ENCODE data around the gene TCHP.

The TCHP gene

GRCh38 chr12:109951751-109952150 lies 51.7 kb downstream of the TCHP start:
- Histone ChIP-seq H2AFZ (ENCODE audit: low read depth, low read length) (no peak overlapping the region), H4K20me1 (ENCODE audit: insufficient read depth, low read length) (peaks cover 7% of the 10 kb centered on the region), H3K4me2 (ENCODE audit: low read length) (no peak overlapping the region), H3K4me1 (ENCODE audit: low read length) (peaks cover 44% of the 10 kb centered on the region), H3K79me2 (ENCODE audit: low read length) (peaks cover 13% of the 10 kb centered on the region; the same call in 1 of the 2 replicates), H3K9ac (ENCODE audit: low read length) (no peak overlapping the region), H3K36me3 (replicated peaks; ENCODE audit: low read depth, low read length) (peaks cover 80% of the 10 kb centered on the region), H3K27ac (ENCODE audit: low read length) (peak overlapping the region; percentile 58; the same call in 1 of the 2 replicates), H3K27me3 (ENCODE audit: low read depth, low read length) (no peaks in the 10 kb centered on the region), H3K9me3 (ENCODE audit: insufficient read depth, low read length) (no peaks in the 10 kb centered on the region), H3K4me3 (ENCODE audit: low read length) (no peak overlapping the region)
- TF ChIP-seq EZH2phosphoT487 (IDR thresholded peaks at IDR 0.05; ENCODE audit: low read depth) (no peak), CTCF (IDR thresholded peaks at IDR 0.05; ENCODE audit: low read depth, low read length) (no peak)

- peak overlapping the region; percentile 25; the same call in 1 of the 2 replicates for H3K9ac ChIP-seq (ENCODE audit: low read length)
- TF ChIP-seq EZH2phosphoT487 (IDR thresholded peaks at IDR 0.05; ENCODE audit: low read depth) (no peak), CTCF (IDR thresholded peaks at IDR 0.05; ENCODE audit: low read depth, low read length) (no peak)
These were observed 52.2 kb downstream of the TCHP start for GRCh38 chr12:109952160-109952858.

GRCh38 chr12:109952873-109953272 lies 52.8 kb downstream of the TCHP start:
- Histone ChIP-seq H3K27me3 (ENCODE audit: low read depth, low read length) (no peaks in the 10 kb centered on the region), H3K36me3 (replicated peaks; ENCODE audit: low read depth, low read length) (peaks cover 72% of the 10 kb centered on the region), H3K9me3 (ENCODE audit: insufficient read depth, low read length) (no peaks in the 10 kb centered on the region), H3K79me2 (ENCODE audit: low read length) (peaks cover 9% of the 10 kb centered on the region; the same call in 1 of the 2 replicates), H3K9ac (ENCODE audit: low read length) (peak overlapping the region; percentile 25; the same call in 1 of the 2 replicates), H3K4me2 (ENCODE audit: low read length) (peak overlapping the region; percentile 62), H3K4me1 (ENCODE audit: low read length) (peaks cover 34% of the 10 kb centered on the region), H4K20me1 (ENCODE audit: insufficient read depth, low read length) (peaks cover 7% of the 10 kb centered on the region), H3K4me3 (ENCODE audit: low read length) (no peak overlapping the region), H2AFZ (ENCODE audit: low read depth, low read length) (no peak overlapping the region), H3K27ac (ENCODE audit: low read length) (peak overlapping the region; percentile 58)
- no peak for TF ChIP-seq CTCF (IDR thresholded peaks at IDR 0.05; ENCODE audit: low read depth, low read length)
- no peak for TF ChIP-seq EZH2phosphoT487 (IDR thresholded peaks at IDR 0.05; ENCODE audit: low read depth)

More at GRCh38 chr12:109952160-109952858, 52.2 kb downstream of the TCHP start:
- peaks cover 9% of the 10 kb centered on the region; the same call in 1 of the 2 replicates for H3K79me2 ChIP-seq (ENCODE audit: low read length)
- no peaks in the 10 kb centered on the region for H3K9me3 ChIP-seq (ENCODE audit: insufficient read depth, low read length)
- H3K4me1 ChIP-seq (ENCODE audit: low read length): peaks cover 40% of the 10 kb centered on the region
- H3K4me3 ChIP-seq (ENCODE audit: low read length): no peak overlapping the region
- peaks cover 7% of the 10 kb centered on the region for H4K20me1 ChIP-seq (ENCODE audit: insufficient read depth, low read length)
- H3K4me2 ChIP-seq (ENCODE audit: low read length): peak overlapping the region; percentile 62
- H3K27me3 ChIP-seq (ENCODE audit: low read depth, low read length): no peaks in the 10 kb centered on the region
- peak overlapping the region; percentile 58 for H3K27ac ChIP-seq (ENCODE audit: low read length)
- H3K36me3 ChIP-seq (replicated peaks; ENCODE audit: low read depth, low read length): peaks cover 78% of the 10 kb centered on the region
- H2AFZ ChIP-seq (ENCODE audit: low read depth, low read length): no peak overlapping the region

GRCh38 chr12:109953656-109954055 lies 53.6 kb downstream of the TCHP start:
- H2AFZ ChIP-seq (ENCODE audit: low read depth, low read length): no peak overlapping the region
- peaks cover 27% of the 10 kb centered on the region for H3K4me1 ChIP-seq (ENCODE audit: low read length)
- H3K4me2 ChIP-seq (ENCODE audit: low read length): 0 out of 2 replicates have a peak overlapping the region, but pooled peaks have one; percentile 62
- H3K79me2 ChIP-seq (ENCODE audit: low read length): peaks cover 4% of the 10 kb centered on the region; the same call in 1 of the 2 replicates
- no peak overlapping the region for H3K9ac ChIP-seq (ENCODE audit: low read length)
- TF ChIP-seq CTCF (IDR thresholded peaks at IDR 0.05; ENCODE audit: low read depth, low read length): no peak
- TF ChIP-seq EZH2phosphoT487 (IDR thresholded peaks at IDR 0.05; ENCODE audit: low read depth): no peak
- H3K4me3 ChIP-seq (ENCODE audit: low read length): no peak overlapping the region
- H3K27ac ChIP-seq (ENCODE audit: low read length): peak overlapping the region; percentile 4; the same call in 1 of the 2 replicates
- H3K27me3 ChIP-seq (ENCODE audit: low read depth, low read length): no peaks in the 10 kb centered on the region
- H3K36me3 ChIP-seq (replicated peaks; ENCODE audit: low read depth, low read length): peaks cover 68% of the 10 kb centered on the region
- H3K9me3 ChIP-seq (ENCODE audit: insufficient read depth, low read length): no peaks in the 10 kb centered on the region
- peaks cover 4% of the 10 kb centered on the region for H4K20me1 ChIP-seq (ENCODE audit: insufficient read depth, low read length)
